Midbrain (tissue), 1 donor: ENCODE measurements around the gene PALLD.
"Not testable (repeated sequence)": the region's sequence is repeated elsewhere in the genome, so short reads cannot be mapped to it uniquely, and the experiment has no call there.

Experiments used
- DNase-seq: peaks from one replicate; lab custom pipeline; 2025; lab: John Stamatoyannopoulos, UW

The PALLD gene

GRCh38 chr4:168796362-168797106 lies 299.7 kb downstream of the PALLD start:
- no peak for DNase-seq

- no peak for DNase-seq
Measured at GRCh38 chr4:168797194-168797593, 300.3 kb downstream of the PALLD start.

GRCh38 chr4:168797738-168798375 lies 301.0 kb downstream of the PALLD start:
- DNase-seq: no peak

- DNase-seq: no peak
Measured at GRCh38 chr4:168800926-168801325, 304.1 kb downstream of the PALLD start.

GRCh38 chr4:168802222-168802621 lies 305.4 kb downstream of the PALLD start:
- no peak for DNase-seq

- not testable (repeated sequence) for DNase-seq
Measured at GRCh38 chr4:168803052-168803451, 306.2 kb downstream of the PALLD start.

- DNase-seq: no peak
Measured at GRCh38 chr4:168803732-168804131, 306.9 kb downstream of the PALLD start.

GRCh38 chr4:168804146-168804545 lies 307.3 kb downstream of the PALLD start:
- DNase-seq: no peak

GRCh38 chr4:168805341-168805740 lies 308.5 kb downstream of the PALLD start:
- DNase-seq: no peak

GRCh38 chr4:168806247-168806646 lies 309.4 kb downstream of the PALLD start:
- DNase-seq: not testable (repeated sequence)

GRCh38 chr4:168811207-168811606 lies 314.4 kb downstream of the PALLD start:
- no peak for DNase-seq

- DNase-seq: no peak
Measured at GRCh38 chr4:168811786-168812651, 315.2 kb downstream of the PALLD start.

- DNase-seq: no peak
Measured at GRCh38 chr4:168812806-168813205, 316.0 kb downstream of the PALLD start.

GRCh38 chr4:168813890-168814289 lies 317.0 kb downstream of the PALLD start:
- DNase-seq: no peak

- peak; percentile 11 for DNase-seq
Measured at GRCh38 chr4:168815379-168816345, 318.8 kb downstream of the PALLD start.

GRCh38 chr4:168817370-168817769 lies 320.5 kb downstream of the PALLD start:
- no peak for DNase-seq

- no peak for DNase-seq
Measured at GRCh38 chr4:168822481-168822880, 325.6 kb downstream of the PALLD start.

- no peak for DNase-seq
Measured at GRCh38 chr4:168825975-168826374, 329.1 kb downstream of the PALLD start.

GRCh38 chr4:168826620-168827019 lies 329.8 kb downstream of the PALLD start:
- DNase-seq: no peak

- DNase-seq: no peak
Measured at GRCh38 chr4:168830777-168831512, 334.1 kb downstream of the PALLD start.

- DNase-seq: peak; percentile 29
Measured at GRCh38 chr4:168831585-168831918, 334.7 kb downstream of the PALLD start.
